T-helper 2 cell (primary cell): Measurements from ENCODE around the gene KIF23.

Experiments
- DNase-seq, 5 experiments: peaks; one replicate each; pipeline versions ENCODE4 v3.0.0 to v3.0.0-alpha.2; 2012 to 2022

Gene KIF23

DNA sequence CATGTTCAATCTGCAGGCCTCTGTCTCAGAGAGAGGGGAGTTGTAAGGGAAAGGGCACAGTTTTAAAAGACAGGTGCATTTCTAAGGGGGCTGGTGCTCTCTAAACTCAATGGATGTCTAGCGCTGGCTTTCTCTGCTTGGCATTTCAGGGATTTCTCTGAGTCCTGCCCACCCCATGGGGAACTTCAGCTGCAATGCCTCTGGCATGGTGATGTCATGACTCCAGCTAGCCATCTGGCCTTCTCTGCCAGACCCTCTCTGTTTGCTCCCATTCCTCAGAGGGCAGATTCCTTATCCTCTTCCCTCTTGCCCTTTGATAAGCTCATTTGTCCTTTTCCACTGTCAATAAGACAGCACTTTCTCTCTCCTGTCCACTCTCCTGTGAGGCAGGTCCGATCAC is 79.3 kb downstream of the KIF23 start:
- DNase-seq = no peak

DNA sequence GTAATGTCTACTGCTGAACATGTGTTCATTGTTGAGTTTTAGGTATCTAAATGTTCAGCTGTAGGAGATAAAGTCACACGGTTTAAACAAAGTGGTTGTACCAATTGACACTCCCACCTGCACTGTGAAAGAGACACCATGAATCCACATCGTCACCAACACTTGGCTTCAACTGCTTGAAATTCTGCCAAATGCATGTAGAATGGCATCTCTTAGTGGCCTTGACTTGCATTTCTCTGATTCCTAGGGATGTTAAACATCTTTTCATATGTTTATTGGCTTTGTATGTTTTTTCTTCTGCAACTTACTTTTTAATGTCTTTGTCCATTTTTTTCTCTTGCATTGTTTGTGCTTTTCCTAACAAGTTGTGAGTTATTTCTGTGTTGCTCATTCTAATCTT is 81.9 kb downstream of the KIF23 start:
- DNase-seq = no peak

DNA sequence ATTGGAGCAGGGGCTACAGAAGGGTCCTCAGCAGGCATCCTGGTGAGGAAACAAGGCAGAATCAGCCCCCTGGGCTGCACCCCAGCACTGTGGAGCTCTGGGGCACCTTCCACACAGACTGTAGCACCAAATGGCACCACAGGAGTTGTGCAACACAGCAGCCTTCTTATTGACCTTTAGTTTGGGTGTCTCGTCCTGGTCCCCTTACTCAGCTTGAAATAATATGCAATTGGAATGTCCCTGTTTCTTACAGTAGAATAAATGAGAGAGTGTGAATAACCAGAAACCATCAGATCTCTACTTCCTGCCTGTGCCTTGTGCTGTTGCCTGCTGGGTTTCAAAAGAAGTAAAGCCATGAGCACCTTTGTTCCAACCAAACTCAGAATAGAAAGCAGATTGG is 82.9 kb downstream of the KIF23 start:
- DNase-seq = no peak

DNA sequence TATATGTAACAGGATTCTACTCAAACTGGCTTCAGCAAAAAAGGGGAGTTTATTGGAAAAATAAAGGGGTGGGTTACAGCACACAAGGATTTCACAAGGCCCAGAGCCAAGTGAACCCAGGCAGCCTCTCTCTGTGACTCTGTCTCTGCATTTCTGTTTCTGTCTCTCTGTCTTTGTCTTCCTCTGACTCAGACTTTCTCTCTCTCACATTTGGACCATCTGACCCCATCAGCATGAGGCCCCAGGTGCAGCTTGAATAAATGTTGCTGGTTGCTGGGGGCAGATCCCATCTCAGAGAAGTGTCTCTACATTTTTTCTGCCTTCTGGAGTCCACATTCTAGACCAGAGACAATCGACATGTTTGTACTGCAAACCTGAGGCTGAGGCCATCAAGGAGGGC is 83.5 kb downstream of the KIF23 start:
- DNase-seq = no peak
